ENCODE results near the gene ID1.
"Not testable (repeated sequence)": the region's sequence is repeated elsewhere in the genome, so short reads cannot be mapped to it uniquely, and the experiment has no call there.

ID1 gene

DNA sequence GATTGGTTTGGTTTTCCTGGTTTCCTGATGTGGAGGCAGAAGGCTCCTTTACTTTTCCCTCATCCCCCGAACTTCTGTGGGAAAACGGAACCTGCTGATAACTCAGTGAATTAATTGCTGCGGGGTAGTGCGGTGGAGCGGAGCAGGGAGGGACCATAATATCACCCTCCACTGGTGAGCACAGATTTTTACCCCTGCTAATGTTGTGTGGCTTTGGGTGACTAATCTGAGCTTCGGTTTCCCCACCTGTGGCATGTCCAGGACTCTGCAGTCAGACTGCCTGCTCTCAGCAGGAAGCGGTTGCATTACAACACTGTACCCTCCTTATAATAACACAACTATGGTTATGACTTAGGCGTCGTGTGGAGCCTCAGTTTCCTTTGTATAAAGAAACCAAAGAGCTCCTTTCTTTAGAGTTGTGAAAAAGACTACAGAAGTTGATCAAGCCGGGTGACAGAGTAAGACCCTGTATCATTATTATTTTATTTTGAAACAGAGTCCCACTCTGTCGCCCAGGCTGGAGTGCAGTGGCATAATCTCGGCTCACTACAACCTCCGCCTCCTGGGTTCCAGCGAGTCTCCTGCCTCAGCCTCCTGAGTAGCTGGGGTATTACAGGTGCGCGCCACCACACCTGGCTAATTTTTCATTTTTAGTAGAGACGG, 2.2 kb upstream of the ID1 start:
- DNase-seq: no peak

DNA sequence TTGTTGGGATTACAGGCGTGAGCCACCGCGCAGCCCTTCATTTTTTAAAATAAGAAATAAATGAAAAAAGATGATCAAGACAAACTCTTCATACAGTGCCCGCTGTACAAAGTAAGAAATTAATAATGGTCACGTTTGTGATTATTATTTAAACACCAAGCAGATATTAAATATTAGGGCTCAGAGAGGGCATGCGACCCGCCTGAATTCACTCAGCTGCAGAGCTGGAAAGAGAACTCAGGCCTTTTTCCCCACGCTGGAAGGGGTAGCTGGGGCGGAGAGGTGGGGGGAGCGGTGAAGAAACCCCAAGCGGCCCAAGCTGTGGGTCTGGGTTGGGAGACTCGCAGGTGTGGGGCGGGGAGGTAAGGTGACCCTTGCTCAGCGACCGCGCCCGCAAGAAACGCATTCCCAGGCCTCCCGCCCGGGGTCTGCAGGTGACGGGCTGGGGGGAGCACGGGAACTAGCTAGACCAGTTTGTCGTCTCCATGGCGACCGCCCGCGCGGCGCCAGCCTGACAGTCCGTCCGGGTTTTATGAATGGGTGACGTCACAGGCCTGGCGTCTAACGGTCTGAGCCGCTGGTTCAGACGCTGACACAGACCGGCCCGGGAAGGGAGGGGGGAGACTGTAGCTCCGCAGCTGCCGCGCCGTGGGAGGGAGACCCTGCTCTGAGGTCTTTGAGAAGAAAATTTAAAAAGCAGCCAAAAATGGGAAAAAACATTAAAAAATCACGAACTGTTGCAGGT, 1.1 kb upstream of the ID1 start:
- peak; percentile 44 for DNase-seq

DNA sequence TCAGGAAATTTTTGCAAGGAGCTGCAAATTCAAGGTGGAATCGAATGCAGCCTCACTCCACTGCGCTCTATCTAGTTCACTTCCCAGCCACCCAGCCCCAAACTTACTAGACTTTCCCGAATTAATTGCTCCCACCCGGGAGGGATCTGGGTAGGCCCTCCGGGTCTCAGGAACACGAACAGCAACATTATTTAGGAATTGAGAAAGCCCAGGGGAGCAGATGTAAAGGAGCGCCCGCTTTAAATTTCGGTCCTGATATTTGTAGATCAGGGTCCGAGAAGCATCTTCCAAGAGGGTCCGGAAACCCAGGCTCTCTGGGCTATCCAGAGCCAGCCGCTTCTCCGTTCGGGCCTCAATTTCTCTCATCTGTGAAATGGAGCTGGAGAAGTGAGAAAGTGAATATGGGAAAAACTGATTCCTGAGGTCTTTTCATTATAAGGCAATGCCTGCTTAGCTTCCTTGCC, 490 bp upstream of the ID1 start:
- DNase-seq: no peak

DNA sequence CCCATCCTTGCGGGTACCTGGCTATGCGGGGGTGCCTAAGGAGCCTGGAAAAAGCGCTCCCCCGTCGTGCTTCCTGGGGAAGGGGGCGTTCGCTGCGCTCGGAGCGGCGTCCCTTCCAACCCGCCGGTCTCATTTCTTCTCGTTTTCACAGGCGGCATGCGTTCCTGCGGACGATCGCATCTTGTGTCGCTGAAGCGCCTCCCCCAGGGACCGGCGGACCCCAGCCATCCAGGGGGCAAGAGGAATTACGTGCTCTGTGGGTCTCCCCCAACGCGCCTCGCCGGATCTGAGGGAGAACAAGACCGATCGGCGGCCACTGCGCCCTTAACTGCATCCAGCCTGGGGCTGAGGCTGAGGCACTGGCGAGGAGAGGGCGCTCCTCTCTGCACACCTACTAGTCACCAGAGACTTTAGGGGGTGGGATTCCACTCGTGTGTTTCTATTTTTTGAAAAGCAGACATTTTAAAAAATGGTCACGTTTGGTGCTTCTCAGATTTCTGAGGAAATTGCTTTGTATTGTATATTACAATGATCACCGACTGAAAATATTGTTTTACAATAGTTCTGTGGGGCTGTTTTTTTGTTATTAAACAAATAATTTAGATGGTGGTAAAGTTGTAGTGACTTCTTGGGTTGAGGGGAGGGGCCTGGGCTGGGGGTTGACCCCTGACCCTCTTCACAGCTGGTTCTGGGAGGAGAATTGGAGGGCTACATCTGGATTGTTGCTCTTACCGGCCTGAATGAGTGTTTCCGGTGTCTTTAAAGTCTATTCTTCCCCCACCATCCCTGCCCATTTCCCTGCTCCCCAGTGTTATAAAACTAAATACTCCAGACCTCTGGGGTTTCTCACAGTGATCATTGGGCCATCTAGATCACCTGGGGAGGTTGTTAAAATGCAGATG, 1.1 kb downstream of the ID1 start:
- DNase-seq: no peak

DNA sequence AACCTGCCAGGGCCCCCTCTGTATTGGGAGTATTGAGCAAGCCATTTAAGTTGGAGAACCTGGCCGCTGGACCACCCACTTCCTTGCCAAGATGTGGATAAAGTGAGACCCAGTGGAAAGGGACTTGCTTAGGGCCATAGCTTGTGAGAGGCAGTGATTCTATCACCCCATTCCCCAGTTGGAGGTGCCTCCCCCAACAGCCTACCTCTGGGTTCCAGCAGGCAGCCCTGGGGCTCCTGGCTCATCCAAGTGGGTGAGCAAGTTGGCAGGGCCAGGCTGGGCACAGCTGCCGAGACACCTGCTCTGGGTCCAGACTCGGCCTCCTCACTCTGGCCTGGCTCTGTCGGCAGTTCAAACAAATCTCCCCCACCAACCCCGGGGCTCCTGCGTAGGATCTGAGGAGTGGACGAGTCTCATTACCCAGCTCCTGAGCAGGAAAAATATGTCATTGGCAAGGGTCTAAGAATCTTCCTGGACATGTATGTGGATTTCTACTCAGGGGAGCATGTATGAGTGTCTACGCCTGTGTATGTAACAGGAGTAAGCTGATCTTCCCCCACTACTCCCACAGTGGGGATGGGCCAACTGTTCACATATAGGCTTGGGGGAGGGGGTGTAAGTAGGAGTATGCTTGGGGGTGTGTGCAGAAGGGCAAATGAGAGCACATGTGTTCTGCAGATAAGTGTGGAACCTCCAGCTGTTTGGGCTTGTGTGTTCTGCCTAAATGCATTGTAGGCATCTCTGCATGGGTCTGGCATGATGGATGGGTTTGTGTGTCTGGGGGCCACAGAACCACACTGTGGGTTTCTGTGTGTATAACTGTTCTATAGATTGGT, 1.9 kb downstream of the ID1 start:
- DNase-seq: no peak

DNA sequence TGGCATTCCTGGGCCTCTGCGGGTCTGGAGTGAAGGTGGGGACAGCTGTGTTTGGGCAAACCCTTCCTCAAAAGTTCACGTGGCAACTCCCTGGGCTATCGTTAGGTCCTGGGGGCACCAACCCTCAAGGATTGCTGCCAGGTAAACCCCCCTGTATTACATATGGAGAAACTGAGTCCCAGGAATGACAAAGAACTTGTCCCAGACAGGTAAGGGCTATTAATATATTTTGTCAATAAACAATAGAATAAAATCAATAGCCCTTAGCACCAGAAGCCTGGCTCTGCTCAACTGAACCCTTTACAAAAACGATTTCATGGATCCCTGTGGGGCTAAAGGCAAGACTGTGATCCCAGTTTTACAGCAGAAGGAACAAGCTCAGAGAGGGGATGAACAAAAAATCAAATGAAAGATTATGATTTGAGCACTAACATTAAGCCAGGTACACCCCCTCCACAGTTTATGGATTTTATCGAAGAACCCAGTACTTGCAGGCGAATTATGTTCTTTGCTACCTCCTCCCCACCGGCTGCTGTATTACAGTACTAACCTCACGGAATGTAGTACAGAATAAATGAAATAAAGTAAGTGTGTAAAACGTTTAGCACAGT, 2.7 kb downstream of the ID1 start:
- no peak for DNase-seq

DNA sequence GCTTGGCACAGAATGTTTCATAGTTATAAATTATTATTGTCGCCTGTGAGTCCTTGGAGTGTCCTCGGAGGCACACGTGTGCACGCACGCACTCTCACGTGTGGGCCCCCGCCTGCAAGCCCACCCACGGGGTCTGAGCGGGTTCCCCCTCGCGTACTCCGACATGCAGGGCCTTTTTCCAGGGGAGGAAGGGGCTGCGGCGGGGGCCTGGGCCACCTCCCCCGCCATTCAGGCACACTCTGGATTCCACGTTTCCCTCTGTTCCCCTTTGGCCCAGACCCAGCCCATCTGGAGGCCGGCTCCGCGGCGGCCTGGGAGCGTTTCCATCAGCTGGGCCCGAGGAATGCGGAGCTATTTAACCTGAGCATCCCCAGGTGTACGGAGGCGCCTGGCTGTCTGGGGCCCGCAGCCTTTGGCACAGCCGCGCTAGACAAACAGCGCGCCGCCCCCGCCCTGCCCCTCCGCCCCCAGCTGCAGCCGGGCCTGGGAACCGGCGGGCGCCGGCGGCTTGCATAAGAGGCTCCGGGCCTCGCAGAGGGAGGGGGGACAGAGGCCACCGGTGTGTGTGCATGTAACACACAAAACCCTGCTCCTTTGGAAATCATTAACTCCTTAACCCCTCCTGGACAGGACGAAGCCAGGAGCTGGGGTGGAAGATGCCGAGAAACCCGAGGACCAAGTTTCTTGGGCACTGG, 3.3 kb downstream of the ID1 start:
- DNase-seq: no peak

DNA sequence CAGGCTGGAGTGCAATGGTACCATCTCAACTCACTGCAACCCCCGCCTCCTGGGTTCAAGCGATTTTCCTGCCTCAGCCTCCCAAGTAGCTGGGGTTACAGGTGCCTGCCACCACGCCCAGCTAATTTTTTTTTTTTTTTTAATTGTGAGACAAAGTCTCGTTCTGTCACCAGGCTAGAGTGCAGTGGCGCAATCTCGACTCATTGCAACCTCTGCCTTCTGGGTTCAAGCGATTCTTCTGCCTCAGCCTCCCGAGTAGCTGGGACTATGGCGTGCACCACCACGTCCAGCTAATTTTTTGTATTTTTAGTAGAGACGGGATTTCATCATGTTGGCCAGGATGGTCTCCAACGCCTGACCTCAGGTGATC, 7.2 kb downstream of the ID1 start:
- DNase-seq: not testable (repeated sequence)

DNA sequence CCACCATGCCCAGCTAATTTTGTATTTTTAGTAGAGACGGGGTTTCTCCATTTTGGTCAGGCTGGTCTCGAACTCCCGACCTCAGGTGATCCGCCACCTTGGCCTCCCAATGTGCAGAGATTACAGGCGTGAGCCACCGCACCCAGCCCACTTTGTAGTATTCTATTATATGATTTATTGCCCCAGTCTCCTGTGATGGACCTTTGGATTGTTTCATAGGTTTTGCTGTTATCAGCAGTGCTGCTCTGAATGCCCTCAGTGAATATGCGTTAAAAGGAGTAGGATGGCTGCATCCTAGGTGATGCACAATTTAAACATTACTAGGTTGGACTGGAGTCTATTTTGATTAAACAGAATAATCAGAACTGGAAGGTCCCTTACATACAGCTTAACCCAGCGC, 10.3 kb downstream of the ID1 start:
- DNase-seq: no peak

DNA sequence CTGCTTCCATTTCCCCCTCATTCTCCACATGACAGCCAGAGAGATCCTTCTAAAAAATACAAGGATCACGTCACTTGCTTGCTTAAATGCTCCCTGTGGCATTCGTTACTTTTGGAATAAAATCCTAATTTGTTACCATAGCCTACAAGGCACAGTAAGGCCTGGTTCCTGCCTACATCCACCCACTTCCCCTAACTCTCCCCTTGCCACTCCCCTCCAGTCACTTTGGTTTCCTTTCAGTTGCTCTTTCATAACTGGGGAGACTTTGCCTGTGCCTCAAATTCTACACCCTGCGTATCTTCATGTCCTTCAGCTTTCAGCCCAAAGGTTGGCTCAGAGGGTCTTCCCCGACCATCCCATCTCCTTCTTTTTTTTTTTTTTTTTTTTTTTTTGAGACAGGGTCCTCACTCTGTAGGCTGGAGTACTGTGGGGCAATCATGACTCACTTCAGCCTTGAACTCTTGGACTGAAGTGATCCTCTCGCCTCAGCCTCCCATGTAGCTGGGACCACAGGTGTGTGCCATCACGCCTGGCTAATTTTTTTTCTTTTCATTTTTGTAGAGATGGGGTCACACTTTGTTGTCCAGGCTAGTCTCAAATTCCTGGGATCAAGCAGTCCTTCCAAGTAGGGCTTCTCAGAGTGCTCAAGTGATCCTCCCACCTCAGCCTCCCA, 12.5 kb downstream of the ID1 start:
- peak; percentile 66 for DNase-seq

DNA sequence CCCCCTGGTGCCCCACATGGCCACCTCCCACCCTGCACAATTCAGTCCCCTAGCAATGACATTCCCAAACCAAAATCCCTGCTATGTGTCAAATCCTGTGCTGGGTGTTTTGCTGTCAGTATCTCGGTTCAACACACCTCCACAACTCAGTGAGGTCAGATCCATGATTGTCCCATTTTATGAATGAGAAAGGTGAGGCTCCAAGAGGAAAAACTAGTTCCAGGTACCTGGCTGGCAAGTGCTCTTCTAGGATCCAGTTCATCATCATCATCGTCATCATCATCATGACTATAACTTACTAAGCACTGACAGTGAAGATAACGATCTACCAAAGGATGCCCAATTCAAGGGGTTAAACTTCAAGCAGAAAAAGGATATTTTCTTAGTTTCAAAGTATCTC, 15.2 kb downstream of the ID1 start:
- DNase-seq: no peak

DNA sequence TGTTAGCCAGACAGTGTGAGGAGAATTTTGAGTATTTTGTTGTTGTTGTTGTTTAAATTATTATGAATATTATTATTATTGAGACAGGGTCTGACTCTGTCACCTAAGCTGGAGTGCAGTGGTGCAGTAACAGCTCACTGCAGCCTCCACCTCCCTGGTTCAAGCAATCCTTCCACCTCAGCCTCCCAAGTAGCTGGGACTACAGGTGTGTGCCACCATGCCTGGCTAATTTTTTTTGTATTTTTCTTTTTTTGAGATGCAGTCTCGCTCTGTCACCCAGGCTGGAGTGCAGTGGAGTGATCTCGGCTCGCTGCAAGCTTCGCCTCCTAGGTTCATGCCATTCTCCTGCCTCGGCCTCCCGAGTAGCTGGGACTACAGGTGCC, 18.0 kb downstream of the ID1 start:
- not testable (repeated sequence) for DNase-seq

DNA sequence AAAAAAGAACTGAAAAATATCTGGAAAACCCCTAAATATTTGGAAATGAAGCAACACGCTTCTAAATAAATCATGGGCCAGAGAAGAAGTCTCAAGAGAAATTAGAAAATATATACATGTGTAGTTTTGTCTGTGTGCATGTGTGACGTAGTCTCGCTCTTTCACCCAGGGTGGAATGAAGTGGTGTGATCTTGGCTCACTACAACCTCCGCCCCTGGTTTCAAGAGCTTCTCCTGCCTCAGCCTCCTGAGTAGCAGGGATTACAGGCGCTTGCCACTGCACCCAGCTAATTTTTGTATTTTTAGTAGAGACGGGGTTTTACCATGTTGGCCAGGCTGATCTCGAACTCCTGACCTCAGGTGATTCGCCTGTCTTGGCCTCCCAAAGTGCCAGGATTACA, 21.4 kb downstream of the ID1 start:
- not testable (repeated sequence) for DNase-seq

DNA sequence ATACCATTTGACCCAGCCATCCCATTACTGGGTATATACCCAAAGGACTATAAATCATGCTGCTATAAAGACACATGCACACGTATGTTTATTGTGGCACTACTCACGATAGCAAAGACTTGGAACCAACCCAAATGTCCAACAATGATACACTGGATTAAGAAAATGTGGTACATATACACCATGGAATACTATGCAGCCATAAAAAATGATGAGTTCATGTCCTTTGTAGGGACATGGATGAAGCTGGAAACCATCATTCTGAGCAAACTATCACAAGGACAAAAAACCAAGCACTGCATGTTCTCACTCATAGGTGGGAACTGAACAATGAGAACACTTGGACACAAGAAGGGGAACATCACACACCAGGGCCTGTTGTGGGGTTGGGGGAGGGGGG, 23.0 kb downstream of the ID1 start:
- DNase-seq: not testable (repeated sequence)

DNA sequence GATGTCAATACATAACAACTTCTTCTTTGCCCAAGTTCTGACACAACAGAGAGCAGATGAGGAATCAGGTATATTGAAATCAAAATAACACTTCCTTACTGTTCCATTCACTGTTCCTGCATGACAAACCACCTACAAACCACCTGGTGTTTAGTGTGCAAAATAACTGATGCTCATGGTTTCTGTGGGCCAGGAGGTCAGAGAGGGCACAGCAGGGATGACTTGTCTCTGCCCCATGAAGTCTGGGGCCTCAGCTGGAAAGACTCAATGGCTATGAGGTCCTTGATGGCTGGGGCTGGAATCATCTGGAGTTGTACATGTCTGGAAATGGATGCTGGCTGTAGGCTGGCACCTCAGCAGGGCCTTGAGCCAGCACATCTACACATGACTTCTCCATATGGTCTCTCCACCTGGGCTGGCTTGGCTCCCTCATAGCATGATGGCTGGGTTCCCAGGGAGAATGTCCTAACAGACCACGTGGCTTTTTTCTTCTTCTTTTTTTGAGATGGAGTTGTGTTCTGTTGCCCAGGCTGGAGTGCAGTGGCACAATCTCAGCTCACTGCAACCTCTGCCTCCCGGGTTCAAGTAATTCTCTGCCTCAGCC, 25.2 kb downstream of the ID1 start:
- DNase-seq: no peak

DNA sequence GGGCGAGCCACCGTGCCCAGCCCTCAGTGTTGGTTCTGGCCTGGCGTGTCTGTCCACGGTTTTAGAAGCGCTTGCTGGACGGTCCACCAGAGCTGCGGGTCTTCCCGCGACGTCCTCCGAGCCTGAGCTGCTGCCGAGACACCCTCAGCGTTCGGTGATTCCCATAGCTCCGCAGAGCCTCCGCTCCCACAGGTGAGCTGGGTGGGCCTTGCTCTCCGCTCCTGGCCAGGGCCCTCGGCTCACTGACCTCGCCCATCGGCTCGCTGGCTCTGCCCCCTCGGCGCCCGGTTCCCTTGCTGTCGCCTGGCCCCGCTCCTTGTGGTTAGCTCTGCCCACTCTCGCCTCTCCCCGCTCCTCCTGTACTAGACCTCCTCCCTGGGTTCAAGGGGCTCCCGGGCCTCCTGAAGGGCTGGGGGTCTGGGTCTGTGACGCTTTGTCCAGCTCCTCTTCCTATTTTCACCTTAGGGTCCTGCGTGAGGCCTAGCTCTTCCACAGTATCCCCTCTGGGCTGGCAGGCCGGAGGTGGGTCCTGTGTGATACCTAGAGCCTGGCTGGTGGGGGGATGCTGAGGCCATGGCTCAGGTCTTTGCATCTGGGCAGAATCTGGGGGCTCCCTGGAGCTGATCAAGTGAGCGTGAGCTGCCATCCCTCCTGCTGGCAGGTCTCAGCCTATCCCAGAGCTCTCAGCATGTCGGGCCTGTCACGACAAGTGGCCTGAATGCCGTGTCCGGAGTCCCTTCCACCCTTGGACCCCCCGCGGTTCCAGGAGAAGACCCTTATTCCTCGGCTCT, 27.7 kb downstream of the ID1 start:
- DNase-seq: no peak

DNA sequence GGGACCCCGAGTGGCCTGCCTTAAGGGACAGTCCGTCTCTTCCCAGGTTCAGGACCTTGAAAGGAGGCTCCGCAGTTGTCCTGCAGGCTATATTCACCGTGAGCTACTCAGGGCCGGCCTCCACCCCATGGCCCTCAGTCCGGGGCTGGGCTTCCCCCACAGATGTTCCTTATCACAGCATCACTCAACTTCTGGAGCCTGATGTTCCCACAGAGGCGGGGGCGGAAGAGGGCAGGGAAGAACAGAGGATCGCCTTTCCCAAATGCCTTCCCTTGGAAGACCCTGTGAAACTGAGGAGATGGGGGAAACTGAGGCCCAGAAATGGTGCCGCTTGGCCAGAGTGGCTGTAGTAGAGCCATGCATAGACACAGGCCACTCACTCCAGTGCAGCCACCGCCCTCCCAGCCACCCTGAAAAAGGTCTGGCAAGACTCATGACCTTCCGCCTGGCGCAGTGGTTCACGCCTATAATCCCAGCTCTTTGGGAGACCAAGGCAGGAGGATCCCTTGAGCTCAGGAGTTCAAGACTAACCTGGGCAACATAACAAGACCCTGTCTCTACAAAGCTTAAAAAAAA, 28.3 kb downstream of the ID1 start:
- DNase-seq: no peak

DNA sequence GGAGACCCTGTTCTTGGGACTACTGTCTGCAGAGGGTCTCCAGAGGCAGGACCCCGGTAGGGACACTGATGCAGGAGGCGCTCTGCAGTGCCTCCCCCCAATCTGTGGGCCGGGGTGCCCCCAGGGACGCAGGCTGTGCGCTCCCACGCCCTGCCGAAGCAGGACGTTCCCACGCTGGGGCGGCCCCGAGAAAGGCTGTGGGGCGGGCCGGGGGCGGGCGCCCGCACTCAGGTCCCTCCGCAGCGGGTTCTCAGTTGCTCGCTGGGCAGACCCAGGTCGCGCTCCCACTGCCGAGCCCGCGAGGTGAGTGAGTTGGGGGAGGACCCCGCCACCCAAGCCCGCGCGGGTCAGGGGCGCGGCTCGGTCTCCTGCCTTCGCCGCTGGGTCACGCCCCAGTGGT, 32.6 kb downstream of the ID1 start, which contains the start of gene COX4I2:
TSS of gene COX4I2 (plus strand) at position 253 of the 400 bp plus-strand sequence. CDS start 1,106 bp downstream, outside the sequence.
- DNase-seq: no peak

DNA sequence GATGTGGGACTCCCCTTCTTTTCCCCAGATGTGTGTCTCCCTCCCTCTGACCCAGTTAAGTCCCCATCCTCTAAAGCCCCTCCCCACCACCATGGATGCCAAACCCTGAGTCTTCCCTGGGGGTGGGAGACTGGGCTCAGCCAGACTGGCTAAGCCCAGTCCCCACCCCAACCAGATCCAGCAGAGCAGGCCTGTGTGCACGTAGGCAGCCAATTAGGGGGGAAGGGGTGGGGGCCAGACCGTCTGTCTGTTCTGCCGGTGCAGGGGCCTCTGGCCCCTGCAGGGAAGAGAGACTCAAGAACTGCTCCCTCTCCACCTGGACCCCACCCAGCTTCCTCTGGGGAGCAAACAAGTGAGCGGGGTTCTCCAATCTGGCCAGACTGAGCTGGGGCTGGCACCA, 33.2 kb downstream of the ID1 start:
- no peak for DNase-seq
